HG02870 (cell line): ENCODE measurements around the gene LMF2.

Experiments used
- ATAC-seq: cut with Tn5 transposase; IDR thresholded peaks from one replicate; pipeline ENCODE4 v1.9.1; 2021; ENCODE audit warnings: mild to moderate bottlenecking, moderate library complexity; ENCODE audit not compliant: unreplicated experiment

The LMF2 gene

GRCh38 chr22:50505276-50505775 is 2.2 kb downstream of the LMF2 start:
- no peak for ATAC-seq

GRCh38 chr22:50504369-50505211 is 2.9 kb downstream of the LMF2 start:
- ATAC-seq: no peak

DNA sequence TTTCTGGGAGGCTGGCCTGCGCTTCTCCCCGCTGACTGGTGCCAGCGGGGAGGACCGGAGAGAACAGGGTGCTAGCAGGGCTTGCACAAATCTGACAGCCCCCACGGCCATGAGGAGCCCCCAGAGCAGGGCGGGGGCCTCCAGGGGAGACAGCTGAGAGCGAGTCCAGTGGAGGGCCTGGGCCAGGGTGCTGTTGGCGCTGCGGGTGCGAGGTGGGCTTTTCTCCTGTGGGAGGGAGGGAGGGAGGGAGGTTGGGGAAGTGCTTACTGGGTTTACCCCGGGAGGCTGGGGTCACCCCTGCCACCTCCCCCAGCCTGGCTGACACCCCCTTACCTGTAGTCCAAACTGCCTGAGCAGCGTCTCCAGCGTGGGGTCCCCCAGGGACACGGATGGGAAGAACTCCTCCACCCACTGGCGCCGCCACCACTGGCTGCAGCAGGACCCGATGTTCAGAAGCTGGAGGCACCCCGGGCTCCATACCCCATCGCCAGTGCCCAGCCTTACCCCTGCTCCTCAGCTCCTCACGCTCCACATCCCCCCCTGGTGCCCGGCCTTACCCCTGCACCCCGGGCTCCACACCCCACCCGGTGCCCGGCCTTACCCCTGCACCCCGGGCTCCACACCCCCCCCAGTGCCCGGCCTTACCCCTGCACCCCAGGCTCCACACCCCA is 3.9 kb downstream of the LMF2 start:
- ATAC-seq: no peak

- ATAC-seq: no peak
Observed at GRCh38 chr22:50502628-50503474, 4.7 kb downstream of the LMF2 start.

DNA sequence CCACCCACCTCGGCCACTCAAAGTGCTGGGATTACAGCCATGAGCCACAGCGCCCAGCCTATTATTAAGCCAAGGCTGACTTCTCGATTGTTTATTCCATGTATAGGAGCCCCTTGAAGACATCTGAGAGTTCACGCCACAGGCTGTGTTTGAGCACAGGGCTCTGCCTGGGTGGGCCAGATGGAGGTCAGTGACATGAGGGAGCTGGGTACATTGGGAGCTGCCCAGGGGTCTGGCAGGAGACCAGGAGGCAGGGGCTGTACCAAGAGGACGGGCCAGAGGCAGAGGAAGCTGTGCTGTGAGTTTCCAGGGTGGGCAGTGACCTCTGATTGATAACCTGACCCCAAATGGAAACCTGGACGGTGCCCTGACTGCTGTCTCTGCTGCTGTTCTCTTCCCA is 5.4 kb downstream of the LMF2 start:
- ATAC-seq: no peak

GRCh38 chr22:50500452-50500851 is 7.0 kb downstream of the LMF2 start:
- no peak for ATAC-seq

- no peak for ATAC-seq
Observed at GRCh38 chr22:50498322-50498890, 9.1 kb downstream of the LMF2 start.

DNA sequence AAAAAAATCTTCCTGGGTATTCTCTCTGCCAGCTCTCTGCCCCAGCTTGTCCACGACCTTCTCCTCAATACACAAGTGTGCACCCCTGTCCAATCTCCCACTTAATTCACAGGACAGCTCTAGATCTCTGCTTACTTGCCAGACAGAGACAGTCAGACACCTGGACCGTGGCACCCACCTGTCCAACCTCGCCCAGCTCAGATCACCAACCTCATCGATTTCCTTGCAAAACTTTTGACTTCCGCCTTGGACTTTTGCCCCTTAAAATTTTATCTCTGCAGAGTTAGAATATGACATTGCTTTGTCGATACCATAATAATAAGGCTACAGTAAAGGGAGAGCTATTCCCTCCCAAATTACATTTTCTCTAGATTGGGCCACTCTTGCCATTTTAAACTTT is 10.4 kb downstream of the LMF2 start:
- no peak for ATAC-seq

- no peak for ATAC-seq
Observed at GRCh38 chr22:50490531-50491308, 16.8 kb downstream of the LMF2 start.

DNA sequence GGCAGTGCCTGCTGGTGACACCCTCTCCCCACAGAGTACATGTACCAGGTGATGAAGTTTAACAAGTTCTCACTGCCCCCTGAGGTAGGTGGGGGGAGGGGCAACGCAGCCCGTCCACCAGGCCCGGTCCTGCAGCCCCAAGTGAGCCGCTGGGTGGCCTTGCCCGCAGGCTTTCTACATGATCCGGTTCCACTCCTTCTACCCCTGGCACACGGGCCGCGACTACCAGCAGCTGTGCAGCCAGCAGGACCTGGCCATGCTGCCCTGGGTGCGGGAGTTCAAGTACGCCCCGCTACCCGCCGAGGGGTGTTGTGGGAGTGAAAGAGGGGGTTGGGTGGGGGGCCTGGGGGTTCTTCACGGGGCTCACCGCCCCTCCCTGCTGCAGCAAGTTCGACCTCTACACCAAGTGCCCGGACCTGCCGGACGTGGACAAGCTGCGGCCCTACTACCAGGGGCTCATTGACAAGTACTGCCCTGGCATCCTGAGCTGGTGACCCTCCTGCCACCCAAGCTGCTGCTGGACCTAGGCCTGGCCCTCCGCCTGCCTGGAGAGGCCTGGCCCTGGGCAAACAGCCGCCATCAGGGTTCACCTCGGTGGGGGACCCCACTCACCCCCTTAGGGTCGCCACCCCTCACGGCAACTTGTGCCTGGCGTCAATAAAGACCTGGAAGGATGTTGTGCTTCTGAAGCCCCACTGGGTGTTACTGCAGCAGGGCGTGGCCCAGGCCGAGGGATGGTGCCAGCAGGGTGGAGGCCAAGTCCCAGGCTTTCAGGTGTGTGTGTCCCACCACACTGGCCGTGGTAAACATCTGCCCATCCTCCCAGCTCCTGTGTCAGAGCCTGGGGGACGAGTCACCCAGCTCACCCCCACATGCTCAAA is 17.9 kb downstream of the LMF2 start:
- ATAC-seq: no peak

GRCh38 chr22:50488886-50489285 is 18.6 kb downstream of the LMF2 start:
- no peak for ATAC-seq

DNA sequence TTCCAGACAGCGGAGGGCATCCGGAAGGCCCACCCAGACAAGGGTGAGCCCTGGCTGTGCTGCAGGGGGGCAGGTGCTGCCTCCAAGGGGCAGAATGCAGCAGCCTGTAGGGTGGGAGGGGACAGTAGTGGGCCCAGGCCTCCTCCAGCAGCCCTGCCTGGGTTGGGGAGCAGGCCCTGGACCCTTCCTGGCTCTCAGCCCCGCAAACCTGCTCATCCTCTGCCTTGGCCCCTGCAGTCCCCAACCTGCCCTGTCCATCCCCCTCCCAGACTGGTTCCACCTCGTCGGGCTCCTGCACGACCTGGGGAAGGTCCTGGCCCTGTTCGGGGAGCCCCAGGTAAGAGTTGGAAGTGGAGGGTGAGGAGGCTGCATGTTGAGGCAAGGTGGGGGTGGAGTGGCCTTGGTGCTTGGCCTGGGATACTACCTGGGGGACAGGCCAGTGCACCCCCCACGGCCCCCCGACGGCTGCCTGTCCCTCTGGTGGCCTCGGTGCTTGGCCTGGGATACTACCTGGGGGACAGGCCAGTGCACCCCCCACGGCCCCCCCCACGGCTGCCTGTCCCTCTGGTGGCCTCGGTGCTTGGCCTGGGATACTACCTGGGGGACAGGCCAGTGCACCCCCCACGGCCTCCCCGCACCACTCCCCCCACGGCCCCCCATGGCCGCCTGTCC is 19.4 kb downstream of the LMF2 start:
- no peak for ATAC-seq

- ATAC-seq: no peak
Observed at GRCh38 chr22:50487290-50488005, 20.1 kb downstream of the LMF2 start.

DNA sequence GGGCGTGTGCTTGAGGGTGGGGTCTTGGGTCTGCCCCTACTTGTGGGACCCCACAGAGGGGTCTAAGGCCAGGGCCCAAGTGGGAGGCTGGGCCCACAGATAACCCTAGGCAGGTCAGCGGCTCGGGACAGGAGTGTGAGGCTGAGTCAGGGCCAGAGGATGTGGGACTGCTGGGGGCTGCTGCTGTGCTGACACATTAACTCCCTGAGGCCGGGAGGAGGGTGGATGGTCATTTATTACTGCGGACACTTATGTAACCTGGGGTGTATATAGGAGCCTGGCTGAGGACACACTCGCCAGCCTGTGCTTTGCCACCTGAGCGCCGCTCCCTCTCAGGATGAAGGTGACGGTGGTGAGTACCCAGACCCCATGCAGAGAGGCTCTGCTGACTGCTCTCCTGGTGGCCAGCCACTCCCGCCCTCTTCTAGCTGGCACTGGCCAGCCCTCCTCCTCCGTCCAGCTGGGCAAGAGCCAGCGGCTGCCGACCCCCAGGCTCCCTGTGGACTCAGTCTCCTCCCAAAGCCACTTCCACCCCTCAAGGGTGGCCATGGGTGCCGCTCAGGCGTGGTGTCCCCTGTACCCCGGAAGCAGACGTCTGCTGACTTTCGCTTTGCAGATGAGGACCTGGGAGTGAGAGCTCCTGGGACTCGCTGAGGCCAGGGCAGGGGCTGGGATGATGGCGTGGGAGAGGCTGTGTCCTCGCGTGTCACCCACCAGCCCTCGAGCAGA is 20.8 kb downstream of the LMF2 start, which contains the start of gene MIOX:
Gene MIOX (plus strand): TSS at position 299 of the 729 bp plus-strand sequence. CDS start 39 bp downstream, at position 338.
- ATAC-seq: no peak

GRCh38 chr22:50485221-50486131 is 22.0 kb downstream of the LMF2 start:
- ATAC-seq: no peak
